ENCODE measurements around the gene NBAS.

NBAS gene

DNA sequence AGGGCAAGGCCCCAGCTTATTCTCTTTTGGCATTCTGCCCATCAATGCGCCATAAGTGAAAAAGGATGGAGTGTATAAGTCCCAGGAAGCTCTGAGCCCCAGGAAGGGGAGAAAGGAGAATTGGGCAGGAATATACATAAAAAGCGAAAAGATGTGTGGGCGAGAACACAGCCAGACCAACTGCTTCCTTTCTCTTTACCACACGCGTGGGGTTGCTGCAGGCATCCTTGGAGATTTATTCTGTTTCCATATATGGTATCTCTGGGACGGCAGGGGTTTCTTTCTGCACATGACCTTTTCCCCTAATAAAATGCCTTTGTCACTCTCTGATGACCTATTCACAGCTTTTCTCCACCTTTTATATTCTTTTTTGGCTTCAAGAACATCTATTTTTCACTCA is 440.5 kb downstream of the NBAS start:
- H3K36me3 ChIP-seq (ENCODE audit: insufficient read depth, low read length) = no peaks in the 10 kb centered on the region
- no peak overlapping the region for H3K9ac ChIP-seq (ENCODE audit: low read depth, low read length)
- peaks cover 9% of the 10 kb centered on the region; the same call in 1 of the 2 replicates for H3K4me1 ChIP-seq (ENCODE audit: insufficient read depth, low read length)
- peaks cover 2% of the 10 kb centered on the region for H3K9me3 ChIP-seq (ENCODE audit: control insufficient read depth, insufficient read depth, low read length)

GRCh38 chr2:15119722-15120175 is 441.4 kb downstream of the NBAS start:
- no peak overlapping the region for H3K9ac ChIP-seq (ENCODE audit: low read depth, low read length)
- H3K36me3 ChIP-seq (ENCODE audit: insufficient read depth, low read length) = no peaks in the 10 kb centered on the region
- peaks cover 9% of the 10 kb centered on the region; the same call in 1 of the 2 replicates for H3K4me1 ChIP-seq (ENCODE audit: insufficient read depth, low read length)
- peaks cover 2% of the 10 kb centered on the region for H3K9me3 ChIP-seq (ENCODE audit: control insufficient read depth, insufficient read depth, low read length)

- peaks cover 9% of the 10 kb centered on the region; the same call in 1 of the 2 replicates for H3K4me1 ChIP-seq (ENCODE audit: insufficient read depth, low read length)
- no peaks in the 10 kb centered on the region for H3K36me3 ChIP-seq (ENCODE audit: insufficient read depth, low read length)
- peaks cover 9% of the 10 kb centered on the region for H3K9me3 ChIP-seq (ENCODE audit: control insufficient read depth, insufficient read depth, low read length)
- H3K9ac ChIP-seq (ENCODE audit: low read depth, low read length) = no peak overlapping the region
Measured at GRCh38 chr2:15117409-15118050, 443.6 kb downstream of the NBAS start.

All from ES-I3 (cell line).